Smooth muscle cell of the brain vasculature (primary cell): ENCODE data around the gene PDCD1.
"Not testable (repeated sequence)": the region's sequence is repeated elsewhere in the genome, so short reads cannot be mapped to it uniquely, and the experiment has no call there.

Source experiments
- DNase-seq: peaks from one replicate; pipeline ENCODE4 v3.0.0-alpha.2; 2012; ENCODE audit warnings: low read depth, low spot score

Gene PDCD1

GRCh38 chr2:241814393-241814642, 44.4 kb downstream of the PDCD1 start:
- DNase-seq, result no peak

- no peak for DNase-seq
These were observed 44.9 kb downstream of the PDCD1 start for GRCh38 chr2:241813644-241814392.

- DNase-seq, result no peak
These were observed 45.7 kb downstream of the PDCD1 start for GRCh38 chr2:241812730-241813643.

GRCh38 chr2:241811952-241812729, 46.6 kb downstream of the PDCD1 start:
- DNase-seq, result no peak

GRCh38 chr2:241811201-241811951, 47.3 kb downstream of the PDCD1 start:
- DNase-seq, result no peak

- DNase-seq, result no peak
These were observed 48.1 kb downstream of the PDCD1 start for GRCh38 chr2:241810307-241811200.

GRCh38 chr2:241809383-241810306, 49.0 kb downstream of the PDCD1 start:
- DNase-seq, result no peak

- DNase-seq, result no peak
These were observed 49.8 kb downstream of the PDCD1 start, which contains the start of gene NEU4 for GRCh38 chr2:241808721-241809382. Gene NEU4, plus strand, starts transcription at chr2:241809193. Its CDS starts 5,292 bp downstream, at chr2:241814485.

- DNase-seq, result no peak
These were observed 50.5 kb downstream of the PDCD1 start for GRCh38 chr2:241808051-241808720.

- not testable (repeated sequence) for DNase-seq
These were observed 52.5 kb downstream of the PDCD1 start for GRCh38 chr2:241806217-241806616.

- no peak for DNase-seq
These were observed 54.1 kb downstream of the PDCD1 start for GRCh38 chr2:241804326-241805229.

- DNase-seq, result no peak
These were observed 55.0 kb downstream of the PDCD1 start for GRCh38 chr2:241803387-241804325.

GRCh38 chr2:241802421-241803318, 56.0 kb downstream of the PDCD1 start:
- no peak for DNase-seq

GRCh38 chr2:241801611-241802420, 56.9 kb downstream of the PDCD1 start:
- DNase-seq, result no peak
